H1 (cell line): ENCODE data around the gene NR0B1.

ENCODE experiments used
- POLR2A ChIP-seq, 2 experiments: IDR thresholded peaks; 1 replicate in 1 of 2; 2 replicates in 1 of 2; pipeline ENCODE4 v1.6.1; 2011; ENCODE audit warnings: low read depth in 2 of 2, low read length in 2 of 2, mild to moderate bottlenecking in 2 of 2; ENCODE audit errors: control extremely low read depth in 1 of 2
- SIN3A ChIP-seq, 2 experiments: IDR thresholded peaks in 1 of 2; conservative IDR thresholded peaks in 1 of 2; 2 replicates each; pipeline ENCODE4 v1.6.1; 2011 to 2012; ENCODE audit warnings: low read length in 2 of 2, improper control_type of control experiment in 1 of 2, low read depth in 1 of 2, mild to moderate bottlenecking in 1 of 2
- TAF1 ChIP-seq: IDR thresholded peaks from 2 replicates; pipeline ENCODE4 v1.6.1; 2011; ENCODE audit warnings: mild to moderate bottlenecking, low read depth, low read length
- TBP ChIP-seq: IDR thresholded peaks from 2 replicates; pipeline ENCODE4 v1.6.1; 2011; ENCODE audit warnings: low read depth, low read length, improper control_type of control experiment
- YY1 ChIP-seq: IDR thresholded peaks from 2 replicates; pipeline ENCODE4 v1.6.1; 2011; ENCODE audit warnings: low read depth, mild to moderate bottlenecking, low read length
- TF ChIP-seq, protein P1 (sequence below), 3 experiments: IDR thresholded peaks; 1 replicate in 2 of 3; 2 replicates in 1 of 3; pipeline versions ENCODE4 v1.5.1 to v1.6.1; 2011; ENCODE audit warnings: low read length in 3 of 3, mild to moderate bottlenecking in 3 of 3, inconsistent platforms in 2 of 3, low read depth in 1 of 3, moderate library complexity in 1 of 3; ENCODE audit not compliant: insufficient read depth in 1 of 3; ENCODE audit errors: control extremely low read depth in 1 of 3

DNA sequence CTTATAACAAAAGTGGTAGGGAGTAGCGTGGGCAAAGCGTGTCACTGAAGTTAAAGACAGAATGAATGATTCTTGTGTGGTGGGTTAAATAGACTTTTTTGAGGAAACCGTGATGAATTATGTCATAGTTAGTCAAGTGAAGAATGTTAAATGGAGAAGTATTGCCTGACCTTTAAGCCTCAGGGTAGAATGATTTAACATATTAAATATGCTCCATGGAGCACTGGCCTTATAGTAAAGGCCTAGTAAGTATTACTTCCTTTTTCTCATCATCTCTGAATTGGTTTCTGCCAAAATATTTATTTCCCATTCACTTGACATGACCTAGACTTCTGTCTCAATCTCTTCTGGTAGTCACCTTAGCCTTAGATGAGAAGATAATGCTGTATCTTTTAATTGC is 38.6 kb downstream of the NR0B1 start:
- no peak for TF ChIP-seq TAF1
- no peak for TF ChIP-seq YY1
- TF ChIP-seq POLR2A (IDR thresholded peaks at IDR 0.05; ENCODE audit: control extremely low read depth in 1 of 2, low read depth in 2 of 2, low read length in 2 of 2), result no peak
- TF ChIP-seq, protein P1, sequence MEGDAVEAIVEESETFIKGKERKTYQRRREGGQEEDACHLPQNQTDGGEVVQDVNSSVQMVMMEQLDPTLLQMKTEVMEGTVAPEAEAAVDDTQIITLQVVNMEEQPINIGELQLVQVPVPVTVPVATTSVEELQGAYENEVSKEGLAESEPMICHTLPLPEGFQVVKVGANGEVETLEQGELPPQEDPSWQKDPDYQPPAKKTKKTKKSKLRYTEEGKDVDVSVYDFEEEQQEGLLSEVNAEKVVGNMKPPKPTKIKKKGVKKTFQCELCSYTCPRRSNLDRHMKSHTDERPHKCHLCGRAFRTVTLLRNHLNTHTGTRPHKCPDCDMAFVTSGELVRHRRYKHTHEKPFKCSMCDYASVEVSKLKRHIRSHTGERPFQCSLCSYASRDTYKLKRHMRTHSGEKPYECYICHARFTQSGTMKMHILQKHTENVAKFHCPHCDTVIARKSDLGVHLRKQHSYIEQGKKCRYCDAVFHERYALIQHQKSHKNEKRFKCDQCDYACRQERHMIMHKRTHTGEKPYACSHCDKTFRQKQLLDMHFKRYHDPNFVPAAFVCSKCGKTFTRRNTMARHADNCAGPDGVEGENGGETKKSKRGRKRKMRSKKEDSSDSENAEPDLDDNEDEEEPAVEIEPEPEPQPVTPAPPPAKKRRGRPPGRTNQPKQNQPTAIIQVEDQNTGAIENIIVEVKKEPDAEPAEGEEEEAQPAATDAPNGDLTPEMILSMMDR (IDR thresholded peaks at IDR 0.05; ENCODE audit: control extremely low read depth in 1 of 3, insufficient read depth in 1 of 3, low read depth in 1 of 3, low read length in 3 of 3), result no peak
- TF ChIP-seq SIN3A (conservative IDR thresholded peaks at IDR 0.05 in 1 of 2, IDR thresholded peaks at IDR 0.05 in 1 of 2; ENCODE audit: low read depth in 1 of 2, low read length in 2 of 2), result no peak
- no peak for TF ChIP-seq TBP
